Stimulated activated CD4-positive, alpha-beta T cell treated with anti-CD3 and anti-CD28 coated beads, Interleukin-1b, Interleukin-23, amount 100 ng/mL, for 48 hours (primary cell): Measurements from ENCODE around the gene COL8A1.
"Not testable (repeated sequence)": the region's sequence is repeated elsewhere in the genome, so short reads cannot be mapped to it uniquely, and the experiment has no call there.

Experiments
- DNase-seq: peaks from one replicate; pipeline ENCODE4 v3.0.0-alpha.2; 2020

Gene COL8A1

DNA sequence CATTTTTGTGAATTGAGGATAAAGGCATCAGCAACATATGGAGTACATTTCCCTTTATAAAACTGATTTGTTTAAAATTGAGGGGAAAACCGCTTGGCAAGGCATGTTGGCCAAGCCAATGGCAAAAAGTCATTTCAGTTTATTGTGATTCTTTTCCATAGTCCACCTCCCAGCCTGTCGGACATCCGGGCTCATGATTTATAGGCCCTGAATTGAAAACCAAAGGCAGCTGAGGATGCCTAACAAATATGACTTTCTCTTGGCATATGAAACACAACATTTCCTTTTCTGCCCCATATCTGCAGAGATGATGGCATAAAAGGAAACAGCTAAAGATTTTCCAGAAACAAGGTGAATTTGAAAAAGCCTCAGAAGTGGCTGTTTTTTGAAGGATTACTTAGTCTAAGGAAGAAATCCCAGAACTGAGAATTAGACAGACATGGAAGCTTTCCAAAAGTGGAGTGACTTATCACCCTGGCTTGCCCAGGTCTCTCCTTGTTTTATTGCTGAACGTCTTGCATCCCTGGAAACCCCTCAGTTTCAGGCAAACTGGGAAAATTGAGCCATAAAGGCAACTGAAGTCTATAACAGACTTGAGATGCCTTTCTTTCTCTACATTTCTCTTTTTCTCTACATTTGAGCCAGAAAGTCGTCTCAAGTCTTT is 74.0 kb downstream of the COL8A1 start:
- DNase-seq, result no peak

GRCh38 chr3:99713440-99713839 is 75.0 kb downstream of the COL8A1 start:
- no peak for DNase-seq

DNA sequence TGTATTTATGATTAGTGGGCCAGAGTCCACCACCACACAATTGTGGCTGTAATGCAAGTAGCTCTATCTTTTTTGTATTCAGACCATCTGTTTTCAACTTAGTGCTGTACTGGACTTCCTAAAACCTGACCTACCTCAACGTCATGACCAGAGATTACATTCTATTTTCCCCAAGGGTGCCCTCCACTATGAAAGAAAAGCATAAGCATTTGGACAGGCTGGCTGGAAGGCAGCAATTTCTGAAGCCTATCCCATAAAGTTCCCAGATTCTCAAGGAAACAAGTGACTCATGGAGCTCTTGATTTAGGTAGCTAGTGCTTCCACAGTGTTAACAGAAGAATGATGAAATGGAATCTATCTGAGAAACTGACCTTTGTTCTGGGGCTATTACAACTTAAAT is 75.8 kb downstream of the COL8A1 start:
- no peak for DNase-seq

GRCh38 chr3:99714575-99714974 is 76.2 kb downstream of the COL8A1 start:
- DNase-seq, result no peak

DNA sequence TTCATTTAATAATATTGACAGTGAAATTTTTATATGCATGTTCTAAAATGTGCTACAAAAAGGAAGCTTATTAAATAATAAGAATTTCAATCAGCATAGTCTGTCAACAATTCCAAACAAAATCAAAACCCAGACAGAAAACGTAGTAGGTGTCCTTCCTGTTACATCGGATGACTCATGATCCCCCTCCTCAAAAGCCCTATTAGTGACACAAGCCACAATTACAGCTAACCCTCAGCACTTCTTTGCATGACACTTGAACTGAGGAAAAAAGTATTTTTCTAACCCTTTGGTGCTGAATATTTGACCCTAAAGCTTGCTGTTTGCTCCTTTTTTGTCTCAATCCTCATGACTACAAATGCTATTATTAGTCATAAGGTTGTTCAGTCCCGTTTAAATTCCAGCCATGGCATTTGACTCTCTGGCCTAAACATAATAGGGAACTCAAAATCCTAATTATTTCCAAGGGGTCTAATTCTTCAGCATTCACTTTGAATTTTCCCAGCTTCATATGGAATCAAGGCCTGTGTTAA is 78.1 kb downstream of the COL8A1 start:
- no peak for DNase-seq

GRCh38 chr3:99720985-99721632 is 82.7 kb downstream of the COL8A1 start:
- no peak for DNase-seq

DNA sequence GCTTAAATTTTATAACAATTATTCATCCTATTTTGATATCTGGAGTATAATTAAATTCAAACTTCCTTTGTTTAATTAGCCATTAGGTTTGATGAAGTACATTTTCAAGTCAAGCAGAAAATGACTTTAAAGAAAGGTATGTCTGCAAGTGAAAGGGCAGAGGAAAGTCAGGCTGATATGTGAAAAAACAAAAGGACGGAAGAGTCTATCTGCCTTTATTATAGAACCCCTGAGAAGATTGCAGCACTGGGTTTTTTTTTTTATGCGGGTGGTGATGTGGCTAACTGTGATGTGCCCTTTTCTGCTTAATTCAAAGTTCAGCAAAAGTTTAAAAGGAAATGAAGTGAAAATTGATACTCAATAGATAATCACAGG is 83.2 kb downstream of the COL8A1 start:
- no peak for DNase-seq

DNA sequence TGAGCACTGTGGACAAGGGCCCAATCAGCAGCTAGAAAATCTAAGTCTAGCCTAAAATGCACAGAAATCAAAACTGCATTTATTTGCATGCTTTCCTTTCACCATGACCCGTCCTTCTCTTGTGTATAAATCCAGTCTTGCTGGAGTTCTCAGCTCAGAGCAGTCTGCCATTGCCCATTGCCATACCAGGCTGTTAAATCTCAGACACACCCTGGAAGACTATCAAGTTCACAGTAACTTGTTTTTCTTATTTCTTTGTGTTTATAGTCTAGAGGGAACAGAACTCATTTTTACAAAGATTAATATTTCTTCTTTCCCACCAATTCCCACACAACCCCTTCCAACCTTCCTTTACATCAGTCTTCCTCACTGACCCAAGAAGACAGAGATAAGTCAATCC is 85.9 kb downstream of the COL8A1 start:
- no peak for DNase-seq

- no peak for DNase-seq
Measured at GRCh38 chr3:99730870-99731269, 92.5 kb downstream of the COL8A1 start.

DNA sequence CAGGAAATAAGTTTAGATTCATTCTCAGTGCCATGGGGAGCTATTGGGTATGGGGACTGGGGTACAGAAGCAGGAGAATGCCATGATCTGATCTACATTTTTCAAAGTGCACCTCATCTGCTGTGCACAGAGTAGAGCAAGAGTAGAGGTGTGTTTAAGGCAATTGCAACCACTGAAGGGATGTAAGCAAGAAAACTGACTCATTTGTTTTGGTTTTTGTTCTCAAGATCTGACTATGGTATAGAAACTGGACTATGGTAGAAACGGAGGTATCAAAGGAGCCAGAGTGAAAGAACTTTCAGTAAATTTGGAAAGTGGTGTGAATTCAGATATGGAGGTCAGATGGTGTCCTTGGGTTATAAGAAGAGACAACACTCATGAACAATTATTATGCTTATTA is 93.1 kb downstream of the COL8A1 start:
- DNase-seq, result no peak

- not testable (repeated sequence) for DNase-seq
Measured at GRCh38 chr3:99740371-99740770, 102.0 kb downstream of the COL8A1 start.

- no peak for DNase-seq
Measured at GRCh38 chr3:99741588-99741987, 103.2 kb downstream of the COL8A1 start.

- no peak for DNase-seq
Measured at GRCh38 chr3:99747915-99748314, 109.5 kb downstream of the COL8A1 start.

GRCh38 chr3:99751649-99752048 is 113.3 kb downstream of the COL8A1 start:
- DNase-seq, result no peak

GRCh38 chr3:99753268-99753975 is 115.0 kb downstream of the COL8A1 start:
- peak; percentile 8 for DNase-seq

DNA sequence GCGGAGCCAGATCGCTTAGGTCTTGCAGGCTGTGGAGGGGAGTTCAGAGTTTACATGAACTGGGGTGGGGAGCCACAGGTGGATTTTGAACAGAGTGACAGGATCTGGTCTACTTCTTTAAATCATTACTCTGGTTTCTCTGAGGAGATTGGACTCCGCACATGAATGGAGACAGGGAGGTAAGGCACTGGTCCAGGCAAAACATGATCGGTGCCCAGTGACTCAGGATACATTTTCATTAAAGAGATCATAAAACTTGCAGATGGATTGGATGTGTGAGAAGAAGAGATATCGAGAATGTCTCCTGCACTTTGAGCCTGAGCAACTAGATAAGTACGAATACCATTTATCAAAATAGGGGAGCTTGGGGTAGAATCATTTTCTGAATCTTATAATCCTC is 117.4 kb downstream of the COL8A1 start:
- DNase-seq, result no peak

GRCh38 chr3:99757966-99758365 is 119.6 kb downstream of the COL8A1 start:
- DNase-seq, result no peak

GRCh38 chr3:99758502-99759177 is 120.2 kb downstream of the COL8A1 start:
- DNase-seq, result no peak

- DNase-seq, result no peak
Measured at GRCh38 chr3:99760031-99760430, 121.6 kb downstream of the COL8A1 start.

DNA sequence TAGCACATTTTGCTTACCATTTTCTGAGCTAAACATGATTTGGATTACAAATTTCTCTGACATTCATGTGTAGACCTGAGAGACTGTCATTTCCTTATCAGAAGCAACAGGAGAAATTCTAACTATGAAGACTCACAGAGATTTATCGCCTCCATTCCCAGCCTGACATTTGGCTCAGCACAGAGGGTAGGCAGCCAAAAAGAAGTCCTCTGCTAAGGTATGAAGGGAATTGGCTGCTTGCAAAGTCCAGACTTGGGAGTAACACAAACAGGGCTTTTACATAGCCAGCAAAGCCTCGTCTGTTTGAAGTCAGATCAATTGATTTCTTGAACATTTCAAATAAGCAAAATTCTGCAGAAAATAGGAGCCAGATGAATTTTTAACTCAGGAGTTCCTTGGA is 122.2 kb downstream of the COL8A1 start:
- DNase-seq, result no peak

GRCh38 chr3:99761415-99762165 is 123.2 kb downstream of the COL8A1 start:
- no peak for DNase-seq

DNA sequence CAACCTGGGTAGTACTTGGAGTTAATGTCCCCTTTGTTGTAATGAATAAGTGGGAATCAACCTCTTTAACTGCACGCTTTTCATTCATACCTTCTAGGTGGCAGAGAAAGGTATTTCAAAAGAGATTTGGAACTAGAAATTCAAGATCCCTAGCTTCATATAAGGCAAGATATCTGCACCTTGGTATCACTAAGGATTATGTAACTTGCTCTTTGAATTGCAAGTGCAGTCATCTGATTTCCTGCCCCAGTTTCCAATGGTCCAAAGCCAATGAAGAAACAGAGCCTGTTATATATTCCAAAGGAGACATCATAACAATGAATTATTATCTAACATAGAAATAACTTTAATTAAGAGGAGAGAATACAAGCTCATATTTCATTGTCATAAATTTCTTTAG is 124.5 kb downstream of the COL8A1 start:
- DNase-seq, result no peak

GRCh38 chr3:99764377-99764776 is 126.0 kb downstream of the COL8A1 start:
- DNase-seq, result no peak
